ENCODE data around the gene PRMT7. TPM values are rescaled to one million over a fixed set of nuclear protein-coding genes. Genes with fewer than 3 reads are reported as not detected.

PRMT7 gene
- total RNA-seq, 2 donors from 2014 or later: 53.3 to 57.8 TPM

- Mint-ChIP-seq H3K36me3 (ENCODE audit: low read depth) (peaks cover 72% of the 10 kb centered on the region), H3K4me3 (peak overlapping the region; percentile 70), H3K27me3 (no peaks in the 10 kb centered on the region), H3K27ac (peak overlapping the region; percentile 36), H3K9me3 (no peaks in the 10 kb centered on the region), H3K4me1 (peaks cover 6% of the 10 kb centered on the region)
- ATAC-seq (replicated peaks): peak; percentile 88
These were observed 45.6 kb downstream of the PRMT7 start for GRCh38 chr16:68356249-68356918.

- Mint-ChIP-seq H3K4me3 (peak overlapping the region; percentile 70), H3K4me1 (peaks cover 6% of the 10 kb centered on the region), H3K9me3 (no peaks in the 10 kb centered on the region), H3K27ac (peak overlapping the region; percentile 36), H3K36me3 (ENCODE audit: low read depth) (peaks cover 68% of the 10 kb centered on the region), H3K27me3 (no peaks in the 10 kb centered on the region)
- ATAC-seq (replicated peaks): no peak
These were observed 46.1 kb downstream of the PRMT7 start for GRCh38 chr16:68356919-68357286.

GRCh38 chr16:68357521-68357922, 46.7 kb downstream of the PRMT7 start:
- Mint-ChIP-seq H3K36me3 (ENCODE audit: low read depth) (peaks cover 62% of the 10 kb centered on the region), H3K27ac (no peak overlapping the region), H3K4me3 (peak overlapping the region; percentile 70), H3K4me1 (peaks cover 6% of the 10 kb centered on the region), H3K27me3 (no peaks in the 10 kb centered on the region), H3K9me3 (no peaks in the 10 kb centered on the region)
- ATAC-seq (replicated peaks): no peak

GRCh38 chr16:68357923-68358322, 47.1 kb downstream of the PRMT7 start:
- Mint-ChIP-seq H3K36me3 (ENCODE audit: low read depth) (peaks cover 58% of the 10 kb centered on the region), H3K4me3 (peak overlapping the region; percentile 70)

GRCh38 chr16:68358951-68359350, 48.1 kb downstream of the PRMT7 start:
- no peaks in the 10 kb centered on the region for H3K27me3 Mint-ChIP-seq
- no peak overlapping the region for H3K27ac Mint-ChIP-seq
- no peak for ATAC-seq (replicated peaks)
- no peaks in the 10 kb centered on the region for H3K9me3 Mint-ChIP-seq
- no peak overlapping the region for H3K4me3 Mint-ChIP-seq
- peaks cover 6% of the 10 kb centered on the region for H3K4me1 Mint-ChIP-seq
- H3K36me3 Mint-ChIP-seq (ENCODE audit: low read depth): peaks cover 47% of the 10 kb centered on the region

More at GRCh38 chr16:68357923-68358322, 47.1 kb downstream of the PRMT7 start:
- no peaks in the 10 kb centered on the region for H3K9me3 Mint-ChIP-seq
- no peaks in the 10 kb centered on the region for H3K27me3 Mint-ChIP-seq
- ATAC-seq (replicated peaks): no peak
- H3K4me1 Mint-ChIP-seq: peaks cover 6% of the 10 kb centered on the region
- no peak overlapping the region for H3K27ac Mint-ChIP-seq

- Mint-ChIP-seq H3K27ac (no peak overlapping the region), H3K36me3 (ENCODE audit: low read depth) (peaks cover 41% of the 10 kb centered on the region), H3K9me3 (no peaks in the 10 kb centered on the region), H3K27me3 (no peaks in the 10 kb centered on the region), H3K4me1 (peaks cover 6% of the 10 kb centered on the region), H3K4me3 (no peak overlapping the region)
- ATAC-seq (replicated peaks): no peak
These were observed 48.8 kb downstream of the PRMT7 start for GRCh38 chr16:68359398-68360191.

GRCh38 chr16:68360547-68360946, 49.7 kb downstream of the PRMT7 start:
- no peak overlapping the region for H3K4me3 Mint-ChIP-seq
- H3K27ac Mint-ChIP-seq: no peak overlapping the region
- peaks cover 6% of the 10 kb centered on the region for H3K4me1 Mint-ChIP-seq
- H3K36me3 Mint-ChIP-seq (ENCODE audit: low read depth): peaks cover 31% of the 10 kb centered on the region
- ATAC-seq (replicated peaks): no peak
- H3K9me3 Mint-ChIP-seq: no peaks in the 10 kb centered on the region
- no peaks in the 10 kb centered on the region for H3K27me3 Mint-ChIP-seq

GRCh38 chr16:68360956-68361355, 50.1 kb downstream of the PRMT7 start:
- H3K27ac Mint-ChIP-seq: no peak overlapping the region
- H3K4me3 Mint-ChIP-seq: no peak overlapping the region
- H3K27me3 Mint-ChIP-seq: no peaks in the 10 kb centered on the region
- no peaks in the 10 kb centered on the region for H3K9me3 Mint-ChIP-seq
- H3K4me1 Mint-ChIP-seq: peaks cover 6% of the 10 kb centered on the region
- no peak for ATAC-seq (replicated peaks)
- peaks cover 27% of the 10 kb centered on the region for H3K36me3 Mint-ChIP-seq (ENCODE audit: low read depth)

- Mint-ChIP-seq H3K27me3 (peaks cover 4% of the 10 kb centered on the region), H3K4me1 (peaks cover 7% of the 10 kb centered on the region), H3K9me3 (no peaks in the 10 kb centered on the region)
These were observed 50.7 kb downstream of the PRMT7 start for GRCh38 chr16:68361485-68361884.

GRCh38 chr16:68362262-68362913, 51.6 kb downstream of the PRMT7 start:
- Mint-ChIP-seq H3K27ac (no peak overlapping the region), H3K36me3 (ENCODE audit: low read depth) (peaks cover 13% of the 10 kb centered on the region), H3K27me3 (peaks cover 4% of the 10 kb centered on the region), H3K9me3 (no peaks in the 10 kb centered on the region), H3K4me3 (no peak overlapping the region), H3K4me1 (peaks cover 5% of the 10 kb centered on the region)
- no peak for ATAC-seq (replicated peaks)

More at GRCh38 chr16:68361485-68361884, 50.7 kb downstream of the PRMT7 start:
- Mint-ChIP-seq H3K27ac (no peak overlapping the region), H3K36me3 (ENCODE audit: low read depth) (peaks cover 22% of the 10 kb centered on the region), H3K4me3 (no peak overlapping the region)
- no peak for ATAC-seq (replicated peaks)

GRCh38 chr16:68362947-68363657, 52.3 kb downstream of the PRMT7 start:
- Mint-ChIP-seq H3K36me3 (ENCODE audit: low read depth) (peaks cover 6% of the 10 kb centered on the region), H3K27ac (no peak overlapping the region), H3K4me3 (no peak overlapping the region), H3K27me3 (peaks cover 8% of the 10 kb centered on the region), H3K4me1 (peaks cover 11% of the 10 kb centered on the region), H3K9me3 (no peaks in the 10 kb centered on the region)
- ATAC-seq (replicated peaks): no peak

GRCh38 chr16:68363658-68364521, 53.1 kb downstream of the PRMT7 start:
- no peak for ATAC-seq (replicated peaks)

GRCh38 chr16:68364561-68364998, 53.8 kb downstream of the PRMT7 start:
- H3K4me1 Mint-ChIP-seq: peaks cover 26% of the 10 kb centered on the region

More at GRCh38 chr16:68363658-68364521, 53.1 kb downstream of the PRMT7 start:
- peaks cover 8% of the 10 kb centered on the region for H3K27me3 Mint-ChIP-seq
- H3K4me3 Mint-ChIP-seq: no peak overlapping the region
- H3K4me1 Mint-ChIP-seq: peaks cover 19% of the 10 kb centered on the region
- no peaks in the 10 kb centered on the region for H3K9me3 Mint-ChIP-seq
- no peaks in the 10 kb centered on the region for H3K36me3 Mint-ChIP-seq (ENCODE audit: low read depth)
- no peak overlapping the region for H3K27ac Mint-ChIP-seq

More at GRCh38 chr16:68364561-68364998, 53.8 kb downstream of the PRMT7 start:
- Mint-ChIP-seq H3K9me3 (no peaks in the 10 kb centered on the region), H3K4me3 (no peak overlapping the region), H3K27ac (no peak overlapping the region), H3K27me3 (peaks cover 8% of the 10 kb centered on the region), H3K36me3 (ENCODE audit: low read depth) (no peaks in the 10 kb centered on the region)
- no peak for ATAC-seq (replicated peaks)

Measured in activated T-helper 17 cell treated with anti-CD3 and anti-CD28 coated beads, Interleukin-2, amount 50 U/mL, for 72 hours (primary cell).